Femur (tissue), 1 donor: ENCODE data around the gene PPP2R5D.
"Not testable (repeated sequence)": the region's sequence is repeated elsewhere in the genome, so short reads cannot be mapped to it uniquely, and the experiment has no call there.

Experiments
- DNase-seq: peaks from one replicate; pipeline ENCODE4 v3.0.0-alpha.2; 2017

PPP2R5D gene

GRCh38 chr6:43033496-43034189 is 49.3 kb downstream of the PPP2R5D start:
- no peak for DNase-seq

DNA sequence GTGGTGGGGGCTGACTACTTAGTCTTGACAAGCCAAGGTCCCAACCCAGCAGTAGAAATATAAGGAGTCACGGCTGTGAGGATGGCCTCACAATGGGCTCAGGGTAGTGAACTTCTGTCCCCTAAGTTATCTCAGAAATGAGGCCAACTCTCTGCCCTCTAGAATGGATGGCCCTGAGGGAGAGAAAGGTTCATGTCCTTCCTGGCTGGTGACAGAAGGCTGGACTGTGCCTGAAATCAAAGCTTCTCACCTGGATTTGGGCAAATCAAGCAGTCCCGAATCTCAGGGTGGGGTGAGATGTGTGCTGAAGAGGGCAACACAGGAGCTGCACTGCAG is 49.8 kb downstream of the PPP2R5D start:
- no peak for DNase-seq

GRCh38 chr6:43035495-43036194 is 51.3 kb downstream of the PPP2R5D start:
- DNase-seq: no peak

- DNase-seq: no peak
Observed at GRCh38 chr6:43036712-43037111, 52.3 kb downstream of the PPP2R5D start.

DNA sequence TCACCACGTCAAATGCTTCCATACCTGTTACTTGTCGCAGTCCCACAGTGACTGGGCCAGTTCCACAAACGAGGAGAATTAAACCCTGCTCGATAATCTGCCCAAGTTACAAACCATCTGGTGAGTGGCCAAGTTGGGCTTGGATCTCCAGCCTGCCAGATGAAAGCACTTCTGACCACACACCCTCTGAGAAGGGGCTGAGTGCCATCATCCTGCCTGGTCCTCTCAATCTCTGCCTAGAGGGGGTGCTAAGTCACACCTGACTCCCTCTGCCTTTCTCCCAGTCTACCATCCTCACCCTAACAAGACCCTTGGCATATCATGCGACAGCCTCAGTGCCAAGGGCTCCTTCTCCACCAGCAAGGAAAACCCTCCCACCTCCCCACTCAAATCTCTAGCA is 52.8 kb downstream of the PPP2R5D start:
- no peak for DNase-seq

DNA sequence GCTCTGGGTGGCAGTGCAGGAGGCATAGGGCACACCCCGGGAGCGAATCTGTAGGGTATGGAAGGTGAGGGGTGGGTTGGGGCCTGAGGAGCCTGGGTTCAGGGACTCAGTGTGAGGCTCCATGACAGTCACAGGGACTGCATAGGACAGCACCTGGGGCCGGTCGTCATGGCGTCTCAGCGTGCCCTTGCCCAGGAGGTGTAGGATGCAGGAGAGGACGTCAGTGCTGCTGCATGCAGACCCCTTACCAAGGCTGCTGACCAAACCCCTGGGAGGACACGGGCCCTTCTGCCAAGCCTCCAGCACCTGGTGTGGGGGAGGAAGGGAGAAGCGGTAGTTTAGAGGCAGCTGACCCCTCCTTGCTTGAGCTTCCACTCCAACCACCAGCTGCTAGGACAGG is 53.3 kb downstream of the PPP2R5D start:
- DNase-seq: no peak

DNA sequence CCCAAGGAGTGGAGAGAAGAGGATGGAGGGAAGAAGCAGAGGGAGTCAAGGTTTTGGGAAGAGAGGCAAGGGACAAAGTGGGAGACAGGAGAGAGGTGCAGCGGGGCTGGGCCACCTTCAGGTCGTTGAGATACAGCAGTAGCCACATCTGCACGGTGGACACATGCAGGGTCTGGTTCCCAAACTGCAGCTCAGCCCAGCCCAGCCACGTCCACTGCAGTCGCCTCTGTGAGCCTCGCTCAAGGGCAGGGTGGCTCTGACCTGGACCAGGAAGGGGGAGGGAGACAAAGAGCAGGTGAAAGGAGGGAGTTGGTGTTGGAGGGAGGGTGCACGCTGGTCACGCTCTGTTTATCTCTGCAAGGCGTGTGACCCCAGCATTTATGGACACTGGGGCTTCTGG is 54.4 kb downstream of the PPP2R5D start:
- DNase-seq: no peak

DNA sequence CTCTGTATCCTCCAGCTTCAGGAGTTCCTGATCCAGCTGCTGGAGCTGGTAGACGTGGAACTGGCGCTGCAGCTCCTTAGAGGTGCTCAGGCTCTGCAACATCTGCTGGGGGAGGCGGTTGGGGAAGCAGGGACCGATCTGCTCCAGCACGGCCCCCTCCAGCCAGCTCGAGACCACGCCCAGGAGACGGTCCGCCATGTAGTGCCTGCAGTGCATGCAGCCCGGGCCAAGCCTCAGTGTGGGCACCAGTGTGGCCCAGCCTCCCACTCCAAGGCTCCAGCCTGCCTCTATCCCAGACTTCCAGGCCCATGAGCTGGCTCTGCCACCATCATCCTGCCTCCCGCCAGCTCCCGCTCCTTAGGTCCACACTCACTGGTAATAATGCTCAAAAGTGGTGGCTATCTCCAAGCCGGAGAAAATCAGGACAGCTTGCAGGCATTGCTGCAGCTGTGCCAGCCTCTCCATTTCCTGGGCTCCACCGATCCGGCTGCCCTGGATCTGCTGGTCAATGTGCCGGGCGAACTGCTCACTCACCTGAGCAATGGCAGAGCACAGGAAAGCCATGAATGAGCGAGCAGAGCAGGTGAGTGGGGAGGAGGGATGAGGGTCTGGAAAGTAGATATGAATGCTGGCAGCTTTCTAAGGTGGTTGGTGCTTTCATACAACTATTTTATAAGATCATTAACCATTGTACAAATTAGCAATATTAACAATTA is 56.3 kb downstream of the PPP2R5D start:
- DNase-seq: no peak

DNA sequence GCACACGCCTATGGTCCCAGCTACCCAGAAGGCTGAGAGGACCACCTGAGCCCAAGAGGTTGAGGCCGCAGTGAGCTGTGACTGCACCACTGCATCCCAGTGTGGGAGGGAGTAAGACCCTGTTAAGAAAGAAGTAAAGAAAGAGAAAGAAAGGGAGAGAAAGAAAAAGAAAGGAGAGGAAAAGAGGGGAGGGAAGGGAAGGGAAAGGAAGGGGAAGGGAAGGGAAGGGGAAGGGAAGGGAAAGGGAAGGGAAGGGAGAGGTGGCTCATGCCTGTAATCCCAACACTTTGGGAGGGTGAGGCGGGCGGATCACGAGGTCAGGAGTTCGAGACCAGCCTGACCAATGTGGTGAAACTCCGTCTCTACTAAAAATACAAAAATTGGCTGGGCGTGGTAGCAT is 57.1 kb downstream of the PPP2R5D start:
- not testable (repeated sequence) for DNase-seq

- no peak for DNase-seq
Observed at GRCh38 chr6:43043310-43043709, 58.9 kb downstream of the PPP2R5D start.

DNA sequence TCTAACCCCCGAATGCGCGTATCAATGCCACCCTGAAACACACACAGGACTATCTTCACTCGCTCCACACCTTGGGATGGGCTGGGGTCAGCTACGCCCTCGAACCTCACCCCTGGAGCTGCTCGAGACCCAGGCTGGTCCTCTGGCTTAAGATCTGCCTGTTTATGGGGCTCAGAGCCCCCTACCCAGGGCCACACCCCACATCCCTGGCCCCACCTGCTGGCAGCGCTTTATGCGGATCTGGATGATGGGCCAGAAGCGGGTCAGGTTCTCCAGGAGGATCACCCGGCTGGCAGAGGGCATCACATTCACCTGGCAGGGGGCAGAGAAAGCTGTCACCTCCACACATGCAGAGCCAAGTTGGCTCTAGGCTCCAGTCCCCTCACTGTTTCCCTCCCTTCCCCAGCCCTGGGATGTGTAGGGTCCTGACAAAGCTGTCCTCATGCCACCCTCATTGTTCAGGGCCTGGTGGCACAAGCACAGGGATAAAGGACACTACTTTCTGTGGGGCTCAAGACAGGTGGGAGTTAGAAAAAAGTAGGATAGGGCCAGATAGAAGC is 61.1 kb downstream of the PPP2R5D start:
- DNase-seq: no peak

- DNase-seq: no peak
Observed at GRCh38 chr6:43047998-43048397, 63.6 kb downstream of the PPP2R5D start.

DNA sequence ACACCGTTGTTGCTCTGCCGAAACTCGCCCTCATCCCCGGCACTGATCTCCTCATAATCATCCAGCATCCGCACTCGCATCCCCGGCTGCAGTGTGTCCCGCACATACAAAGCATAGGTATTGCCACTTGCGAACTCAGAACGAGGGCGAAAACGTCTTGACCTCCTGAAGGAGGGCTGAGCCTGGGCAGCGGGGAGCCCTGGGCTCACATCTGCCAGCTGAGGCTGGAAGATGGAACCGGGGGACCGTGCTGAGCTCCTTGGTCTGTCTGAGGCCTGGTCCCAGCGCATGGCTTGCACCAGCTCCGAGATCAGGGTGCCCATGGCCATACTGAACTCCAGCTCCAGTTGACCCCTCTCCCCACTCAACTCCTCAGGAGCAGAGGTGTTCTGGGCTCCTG is 66.6 kb downstream of the PPP2R5D start:
- no peak for DNase-seq

DNA sequence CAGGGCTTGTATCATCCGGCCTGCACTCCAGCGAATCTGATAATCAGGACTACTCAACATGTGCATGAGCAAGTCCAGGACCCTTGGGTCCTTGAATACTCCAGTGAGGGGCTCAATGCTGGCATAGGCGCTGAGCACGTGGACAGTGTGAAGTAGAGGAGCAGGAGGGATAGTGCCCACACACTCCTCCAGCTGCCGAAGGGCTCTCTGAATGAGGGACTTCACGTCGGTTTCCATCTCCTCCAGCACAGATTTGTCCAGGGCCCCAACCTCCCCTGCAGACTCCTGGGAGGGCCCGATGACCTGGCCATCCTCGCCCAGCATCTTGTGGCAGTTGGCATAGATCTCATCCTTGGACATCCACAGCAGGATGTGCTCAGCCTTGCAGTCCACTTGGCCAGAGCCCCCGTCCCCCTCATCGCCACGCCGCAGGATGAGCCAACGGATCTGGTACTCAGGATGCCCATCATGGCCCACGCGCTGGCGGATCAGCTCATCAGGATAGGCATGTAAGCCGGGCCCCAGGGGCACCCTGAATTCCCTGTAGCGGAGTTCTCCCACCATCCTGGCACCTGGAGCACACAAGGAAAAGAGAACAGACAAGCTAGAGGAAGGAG is 68.0 kb downstream of the PPP2R5D start:
- DNase-seq: no peak

DNA sequence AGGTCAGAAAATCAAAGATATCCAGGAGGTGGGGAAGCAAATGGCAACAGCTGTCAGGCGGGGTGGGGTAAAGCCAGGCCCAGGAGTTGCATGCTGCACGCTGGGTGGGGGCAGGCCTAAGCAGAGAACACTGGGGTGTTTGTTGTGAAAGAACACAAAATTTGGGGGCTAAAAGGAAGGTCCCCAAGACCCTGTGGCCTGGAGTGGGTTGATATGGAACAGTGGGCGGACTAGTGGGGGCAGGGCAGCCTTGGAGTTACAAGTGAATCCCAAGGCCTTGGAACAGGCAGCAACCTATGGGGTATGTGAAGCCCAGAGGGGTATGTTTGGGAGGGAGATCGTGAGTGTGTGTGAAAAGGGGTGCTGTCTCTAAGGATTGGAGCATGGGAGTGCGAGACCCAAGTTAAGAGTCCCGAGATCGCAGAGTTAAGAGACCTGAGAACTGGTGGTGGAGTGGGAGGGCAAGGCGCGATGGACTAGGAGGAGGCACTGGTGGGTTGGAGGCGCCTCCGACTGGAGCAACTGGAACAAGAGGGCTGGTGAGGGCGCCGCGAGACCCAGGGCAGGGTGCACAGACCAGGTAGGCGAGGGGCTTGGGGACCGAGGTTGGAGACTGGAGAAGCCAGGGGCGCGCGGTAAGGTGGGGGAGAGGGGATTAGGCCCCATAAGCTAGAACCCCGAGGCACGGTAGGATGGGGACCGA is 68.6 kb downstream of the PPP2R5D start:
- DNase-seq: peak; percentile 56

DNA sequence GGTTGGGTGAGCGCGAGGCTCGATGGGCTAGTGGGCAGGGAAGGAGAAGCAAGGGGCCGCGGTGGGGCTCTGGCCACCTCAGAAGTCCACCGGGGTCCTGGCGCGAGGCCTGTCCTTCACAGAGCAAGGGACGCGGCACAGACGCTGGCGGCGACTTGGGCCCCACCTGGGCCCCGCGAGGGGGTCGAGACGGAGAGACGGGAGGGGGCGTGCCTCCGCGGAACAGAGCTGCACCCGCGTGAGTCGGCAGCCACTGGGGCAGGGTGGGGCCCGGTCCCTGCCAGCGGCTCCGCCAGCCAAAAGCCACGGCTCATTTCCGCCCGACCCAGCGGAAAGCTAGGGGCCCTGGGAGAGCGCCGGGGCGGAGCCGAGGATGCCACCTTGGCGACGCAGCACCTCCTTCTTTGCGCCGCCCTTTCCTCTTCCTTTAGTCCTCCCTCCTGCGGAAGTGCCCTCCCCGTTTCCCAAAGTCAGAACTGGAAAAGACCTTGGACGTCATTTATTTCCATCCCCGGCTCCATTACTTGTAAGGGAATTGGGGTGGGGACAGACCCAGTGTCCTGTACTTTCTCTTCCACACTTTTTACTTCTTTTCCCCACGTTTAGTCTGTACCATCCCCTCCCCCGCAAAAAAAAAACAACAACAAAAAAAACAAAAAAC is 69.3 kb downstream of the PPP2R5D start, which contains the start of gene CUL7:
CUL7 (minus strand) TSS at position 307 of the 661 bp plus-strand sequence. CDS start 1,063 bp downstream, outside the sequence.
- peak; percentile 97 for DNase-seq

DNA sequence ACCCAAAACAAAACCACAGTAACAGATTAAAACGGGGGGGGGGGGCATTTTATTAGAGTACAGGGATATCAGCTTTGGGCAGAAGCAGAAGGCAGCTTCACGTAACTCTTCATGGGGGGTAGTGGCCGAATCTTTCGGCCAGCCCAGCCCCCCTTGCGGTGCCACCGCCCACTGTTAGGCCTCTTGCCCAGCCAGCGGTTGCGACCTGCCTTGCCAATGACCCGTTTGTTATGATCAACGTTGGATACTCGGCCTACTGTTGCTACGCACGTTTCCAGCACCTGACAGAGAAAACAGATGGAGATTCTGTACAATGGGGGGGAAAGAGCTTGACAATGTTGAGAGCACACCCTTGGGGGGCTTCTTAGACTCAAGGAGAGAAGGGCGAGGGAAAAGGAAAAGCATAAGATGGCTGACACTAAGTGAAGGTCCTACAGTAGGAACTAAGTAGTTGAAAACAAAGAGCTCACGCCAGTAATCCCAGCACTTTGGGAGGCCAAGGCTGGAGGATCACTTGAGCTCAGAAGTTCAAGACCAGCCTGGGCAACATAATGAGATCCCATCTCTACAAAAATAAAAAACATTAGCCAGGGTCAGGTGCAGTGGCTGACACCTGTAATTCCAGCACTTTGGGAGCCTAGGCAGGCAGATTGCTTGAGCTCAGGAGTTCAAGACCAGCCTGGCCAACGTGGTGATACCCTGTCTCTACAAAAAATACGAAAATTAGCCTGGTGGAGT is 70.0 kb downstream of the PPP2R5D start:
- peak; percentile 48 for DNase-seq

GRCh38 chr6:43055966-43056365 is 71.6 kb downstream of the PPP2R5D start:
- DNase-seq: no peak

- DNase-seq: no peak
Observed at GRCh38 chr6:43058531-43058930, 74.2 kb downstream of the PPP2R5D start.

DNA sequence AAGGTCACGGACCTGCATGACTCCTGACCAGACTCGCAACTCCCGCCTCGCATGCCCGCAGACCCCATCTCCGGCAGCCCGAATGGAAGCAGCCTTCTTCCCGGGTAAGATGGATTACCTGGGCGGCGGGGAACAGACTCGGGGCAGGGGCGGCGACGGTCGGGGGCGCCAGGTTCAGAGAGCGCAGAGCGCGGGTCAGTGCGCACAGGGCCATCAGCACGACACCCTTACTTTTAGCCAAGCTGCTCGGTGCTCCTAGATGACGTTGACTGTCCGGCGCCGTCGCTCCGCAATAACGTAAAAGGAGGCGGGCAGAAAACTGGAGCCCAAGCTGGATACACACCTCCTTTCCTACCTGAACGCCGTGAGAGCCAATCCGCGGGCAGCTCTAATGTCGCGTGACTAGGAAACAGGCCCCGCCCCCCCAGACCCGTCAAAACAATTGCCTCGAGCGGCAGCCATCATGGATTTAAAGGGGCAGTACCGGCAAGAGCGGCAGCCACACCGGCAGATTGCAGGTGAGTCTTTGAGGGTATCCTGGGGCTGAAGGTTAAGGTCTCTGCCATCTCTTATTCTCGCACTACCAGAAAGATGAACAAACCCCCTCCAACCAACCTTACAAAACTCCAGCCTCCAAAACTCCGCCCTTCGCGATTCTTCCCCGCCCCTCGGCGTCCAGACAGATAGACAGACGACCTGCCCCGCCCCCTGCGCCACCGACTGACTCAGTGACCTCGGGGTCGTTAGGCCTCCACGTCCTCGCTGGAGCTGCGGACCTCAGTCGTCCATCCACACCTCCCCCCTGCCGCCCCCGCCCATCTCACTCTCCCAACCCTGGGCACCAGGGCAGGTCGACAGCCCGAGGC is 75.0 kb downstream of the PPP2R5D start, which contains the start of the genes KLC4 and MRPL2:
KLC4 (plus strand) TSS at position 464 of the 866 bp plus-strand sequence. CDS start 1,705 bp downstream, outside the sequence.
MRPL2 (minus strand) TSS at position 267 of the 866 bp plus-strand sequence; CDS start at position 214, 53 bp downstream.
- DNase-seq: peak; percentile 100
